ENCODE measurements around the gene TNFRSF19.
"Not testable (repeated sequence)": the region's sequence is repeated elsewhere in the genome, so short reads cannot be mapped to it uniquely, and the experiment has no call there.

Gene TNFRSF19

GRCh38 chr13:23671897-23672296, 101.7 kb downstream of the TNFRSF19 start:
- FAIRE-seq (no peak), DNase-seq (ENCODE audit: insufficient read length, low spot score) (no peak)
- TF ChIP-seq PAX5 (IDR thresholded peaks at IDR 0.05; ENCODE audit: insufficient read depth, low read length, severe bottlenecking) (no peak), POLR2A (IDR thresholded peaks at IDR 0.05; ENCODE audit: low read depth, low read length) (no peak), SPI1 (IDR thresholded peaks at IDR 0.05; ENCODE audit: low read depth, low read length) (no peak), TAF1 (IDR thresholded peaks at IDR 0.05; ENCODE audit: low read depth, low read length) (no peak), POLR2AphosphoS5 (IDR thresholded peaks at IDR 0.05; ENCODE audit: low read depth, low read length) (no peak), POU2F2 (IDR thresholded peaks at IDR 0.05; ENCODE audit: low read depth, low read length) (no peak)

DNA sequence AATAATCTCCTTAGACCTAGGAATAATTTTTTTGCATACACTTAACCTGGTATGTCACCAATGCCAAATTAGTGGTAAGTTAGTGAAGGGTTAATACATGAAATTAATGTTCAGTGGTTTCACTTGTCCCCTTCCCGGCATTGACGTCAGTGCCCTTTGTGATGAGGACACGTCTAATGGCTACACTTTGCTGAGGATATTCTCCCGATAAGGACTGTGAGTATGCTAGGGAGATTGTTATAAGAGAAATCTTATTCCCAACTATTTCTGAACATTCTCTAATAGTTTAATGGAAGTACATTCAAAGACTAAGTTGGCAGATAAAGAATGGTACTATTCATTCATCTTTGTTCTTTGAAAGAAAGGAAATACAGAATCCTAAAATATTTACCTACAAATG, 102.4 kb downstream of the TNFRSF19 start:
- DNase-seq (ENCODE audit: insufficient read length, low spot score) (no peak), FAIRE-seq (no peak)
- TF ChIP-seq PAX5 (IDR thresholded peaks at IDR 0.05; ENCODE audit: insufficient read depth, low read length, severe bottlenecking) (no peak), POLR2A (IDR thresholded peaks at IDR 0.05; ENCODE audit: low read depth, low read length) (no peak), POU2F2 (IDR thresholded peaks at IDR 0.05; ENCODE audit: low read depth, low read length) (no peak), TAF1 (IDR thresholded peaks at IDR 0.05; ENCODE audit: low read depth, low read length) (no peak)

- FAIRE-seq (no peak), DNase-seq (ENCODE audit: insufficient read length, low spot score) (no peak)
- TF ChIP-seq POU2F2 (IDR thresholded peaks at IDR 0.05; ENCODE audit: low read depth, low read length) (no peak), SPI1 (IDR thresholded peaks at IDR 0.05; ENCODE audit: low read depth, low read length) (no peak), PAX5 (IDR thresholded peaks at IDR 0.05; ENCODE audit: insufficient read depth, low read length, severe bottlenecking) (no peak)
These were observed 103.1 kb downstream of the TNFRSF19 start for GRCh38 chr13:23673354-23673753.

DNA sequence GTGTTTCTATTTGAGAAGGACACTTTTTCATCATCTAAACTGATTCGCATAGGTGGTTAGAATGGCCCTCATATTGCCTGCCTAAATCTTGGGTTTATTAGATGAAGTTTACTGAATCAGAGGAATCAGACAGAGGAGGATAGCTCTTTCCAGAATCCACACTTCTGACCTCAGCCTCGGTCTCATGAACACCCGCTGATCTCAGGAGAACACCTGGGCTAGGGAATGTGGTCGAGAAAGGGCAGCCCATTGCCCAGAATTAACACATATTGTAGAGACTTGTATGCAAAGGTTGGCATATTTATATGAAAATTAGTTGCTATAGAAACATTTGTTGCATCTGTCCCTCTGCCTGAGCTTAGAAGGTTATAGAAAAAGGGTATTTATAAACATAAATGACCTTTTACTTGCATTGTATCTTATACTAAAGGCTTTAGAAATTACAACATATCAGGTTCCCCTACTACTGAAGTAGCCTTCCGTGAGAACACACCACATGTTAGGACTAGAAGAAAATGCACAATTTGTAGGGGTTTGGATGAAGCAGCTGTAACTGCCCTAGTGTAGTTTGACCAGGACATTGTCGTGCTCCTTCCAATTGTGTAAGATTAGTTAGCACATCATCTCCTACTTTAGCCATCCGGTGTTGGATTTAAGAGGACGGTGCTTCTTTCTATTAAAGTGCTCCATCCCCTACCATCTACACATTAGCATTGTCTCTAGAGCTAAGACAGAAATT, 103.8 kb downstream of the TNFRSF19 start:
- DNase-seq (ENCODE audit: insufficient read length, low spot score) (no peak), FAIRE-seq (no peak)
- TF ChIP-seq TAF1 (IDR thresholded peaks at IDR 0.05; ENCODE audit: low read depth, low read length) (no peak), POLR2A (IDR thresholded peaks at IDR 0.05; ENCODE audit: low read depth, low read length) (no peak), POU2F2 (IDR thresholded peaks at IDR 0.05; ENCODE audit: low read depth, low read length) (no peak), POLR2AphosphoS5 (IDR thresholded peaks at IDR 0.05; ENCODE audit: low read depth, low read length) (no peak), PAX5 (IDR thresholded peaks at IDR 0.05; ENCODE audit: insufficient read depth, low read length, severe bottlenecking) (no peak), SPI1 (IDR thresholded peaks at IDR 0.05; ENCODE audit: low read depth, low read length) (no peak)

DNA sequence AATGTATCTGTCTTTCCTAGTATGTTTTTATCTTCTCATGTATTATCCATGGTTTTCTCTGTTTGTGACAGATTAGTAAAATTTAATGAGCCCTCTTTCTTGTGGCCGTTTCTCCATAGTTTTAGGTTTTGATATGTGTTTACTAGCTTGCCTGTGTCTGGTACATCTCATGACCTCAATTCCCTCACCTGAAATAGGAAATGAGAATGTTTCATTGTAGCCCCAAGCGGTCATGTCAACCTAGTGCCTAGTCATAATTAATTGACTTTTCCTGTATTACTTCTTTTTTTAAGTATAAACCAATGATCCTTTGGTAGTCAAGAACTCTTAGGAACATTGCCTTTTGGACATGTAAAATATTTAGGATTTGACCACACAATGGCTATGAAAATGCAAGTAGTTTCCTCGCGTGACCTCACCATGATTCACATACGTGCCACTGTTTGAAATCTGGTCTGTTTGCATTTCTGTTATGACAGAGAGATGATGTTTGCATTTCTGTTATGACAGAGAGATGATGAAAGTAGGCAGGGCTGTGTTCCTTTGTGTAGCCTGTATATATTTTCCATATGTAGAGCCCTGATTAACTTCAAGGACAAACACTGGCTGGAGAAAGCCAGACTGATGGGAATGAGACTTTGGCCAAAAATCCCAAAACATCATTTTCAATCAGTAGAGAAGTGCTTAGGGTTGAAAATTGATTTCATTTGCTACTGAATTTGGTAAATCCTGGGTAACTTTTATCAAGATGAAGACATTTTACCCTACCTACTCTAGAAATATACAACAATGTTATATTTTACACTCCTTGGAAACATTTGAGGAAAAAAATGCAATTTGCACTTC, 104.8 kb downstream of the TNFRSF19 start:
- TF ChIP-seq SPI1 (IDR thresholded peaks at IDR 0.05; ENCODE audit: low read depth, low read length) (no peak), POU2F2 (IDR thresholded peaks at IDR 0.05; ENCODE audit: low read depth, low read length) (no peak), TAF1 (IDR thresholded peaks at IDR 0.05; ENCODE audit: low read depth, low read length) (no peak), POLR2AphosphoS5 (IDR thresholded peaks at IDR 0.05; ENCODE audit: low read depth, low read length) (no peak), PAX5 (IDR thresholded peaks at IDR 0.05; ENCODE audit: insufficient read depth, low read length, severe bottlenecking) (no peak), POLR2A (IDR thresholded peaks at IDR 0.05; ENCODE audit: low read depth, low read length) (no peak)
- FAIRE-seq = no peak
- no peak for DNase-seq (ENCODE audit: insufficient read length, low spot score)

DNA sequence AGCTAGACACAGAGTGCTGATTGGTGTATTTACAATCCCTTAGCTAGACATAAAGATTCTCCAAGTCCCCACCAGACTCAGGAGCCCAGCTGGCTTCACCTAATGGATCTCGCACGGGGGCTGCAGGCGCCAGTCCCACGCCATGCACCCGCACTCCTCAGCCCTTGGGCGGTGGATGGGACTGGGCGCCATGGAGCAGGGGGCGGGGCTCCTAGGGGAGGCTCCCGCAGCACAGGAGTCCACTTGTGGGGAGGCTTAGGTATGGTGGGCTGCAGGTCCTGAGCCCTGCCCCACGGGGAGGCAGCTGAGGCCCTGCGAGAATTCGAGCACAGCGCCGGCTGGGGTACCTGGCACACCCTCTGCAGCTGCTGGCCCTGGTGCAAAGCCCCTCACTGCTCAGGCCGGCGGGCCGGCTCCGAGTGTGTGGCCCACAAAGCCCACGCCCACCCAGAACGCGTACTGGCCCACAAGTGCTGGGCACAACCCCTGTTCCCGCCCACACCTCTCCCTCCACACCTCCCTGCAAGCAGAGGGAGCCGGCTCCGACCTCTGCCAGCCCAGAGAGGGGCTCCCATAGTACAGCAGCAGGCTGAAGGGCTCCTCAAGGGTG, 107.6 kb downstream of the TNFRSF19 start:
- DNase-seq (ENCODE audit: insufficient read length, low spot score); FAIRE-seq: not testable (repeated sequence)

DNA sequence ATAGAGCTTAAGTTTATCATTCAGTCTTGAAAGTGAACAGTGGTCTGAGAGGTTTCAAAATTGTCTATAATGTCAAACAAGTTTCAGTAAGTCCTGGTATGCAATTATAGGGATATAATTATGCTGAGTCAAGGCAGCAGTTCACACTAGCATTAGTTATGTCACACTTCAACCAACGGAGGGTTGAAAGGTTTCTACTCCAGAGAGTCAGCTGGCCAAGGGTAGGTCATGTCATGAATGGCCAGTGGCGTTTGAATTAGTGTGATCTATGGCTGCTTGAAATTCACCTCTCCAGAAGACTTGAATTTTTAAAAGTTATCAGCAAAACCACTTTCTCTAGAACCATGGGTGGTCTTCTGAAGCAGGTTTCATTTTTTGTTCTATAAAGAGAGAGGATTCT, 108.6 kb downstream of the TNFRSF19 start:
- no peak for DNase-seq (ENCODE audit: insufficient read length, low spot score)
- TF ChIP-seq POLR2AphosphoS5 (IDR thresholded peaks at IDR 0.05; ENCODE audit: low read depth, low read length) (no peak), POU2F2 (IDR thresholded peaks at IDR 0.05; ENCODE audit: low read depth, low read length) (no peak), TAF1 (IDR thresholded peaks at IDR 0.05; ENCODE audit: low read depth, low read length) (no peak), SPI1 (IDR thresholded peaks at IDR 0.05; ENCODE audit: low read depth, low read length) (no peak), POLR2A (IDR thresholded peaks at IDR 0.05; ENCODE audit: low read depth, low read length) (no peak), PAX5 (IDR thresholded peaks at IDR 0.05; ENCODE audit: insufficient read depth, low read length, severe bottlenecking) (no peak)
- FAIRE-seq = no peak

DNA sequence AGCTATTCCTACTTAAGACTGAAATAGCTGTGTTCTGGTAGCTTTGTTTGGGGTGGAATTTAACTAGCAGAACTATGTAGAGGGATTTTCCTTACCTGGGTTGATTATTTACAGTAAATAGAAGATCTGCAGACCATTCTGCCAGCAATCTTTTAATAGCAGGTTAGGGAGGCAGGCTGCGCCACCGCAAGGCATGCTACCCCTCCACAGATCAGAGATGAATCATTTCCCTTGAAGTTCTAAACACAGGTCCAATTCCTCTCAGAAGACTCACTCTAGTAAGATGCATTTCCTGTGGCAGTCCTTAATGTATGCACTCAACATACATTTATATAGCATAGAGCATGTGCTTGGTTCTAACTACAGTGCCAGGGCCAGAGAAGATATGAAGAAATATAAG, 109.0 kb downstream of the TNFRSF19 start:
- TF ChIP-seq SPI1 (IDR thresholded peaks at IDR 0.05; ENCODE audit: low read depth, low read length) (no peak), TAF1 (IDR thresholded peaks at IDR 0.05; ENCODE audit: low read depth, low read length) (no peak), POLR2AphosphoS5 (IDR thresholded peaks at IDR 0.05; ENCODE audit: low read depth, low read length) (no peak), PAX5 (IDR thresholded peaks at IDR 0.05; ENCODE audit: insufficient read depth, low read length, severe bottlenecking) (no peak), POLR2A (IDR thresholded peaks at IDR 0.05; ENCODE audit: low read depth, low read length) (no peak), POU2F2 (IDR thresholded peaks at IDR 0.05; ENCODE audit: low read depth, low read length) (no peak)
- DNase-seq (ENCODE audit: insufficient read length, low spot score) = no peak
- FAIRE-seq = no peak

DNA sequence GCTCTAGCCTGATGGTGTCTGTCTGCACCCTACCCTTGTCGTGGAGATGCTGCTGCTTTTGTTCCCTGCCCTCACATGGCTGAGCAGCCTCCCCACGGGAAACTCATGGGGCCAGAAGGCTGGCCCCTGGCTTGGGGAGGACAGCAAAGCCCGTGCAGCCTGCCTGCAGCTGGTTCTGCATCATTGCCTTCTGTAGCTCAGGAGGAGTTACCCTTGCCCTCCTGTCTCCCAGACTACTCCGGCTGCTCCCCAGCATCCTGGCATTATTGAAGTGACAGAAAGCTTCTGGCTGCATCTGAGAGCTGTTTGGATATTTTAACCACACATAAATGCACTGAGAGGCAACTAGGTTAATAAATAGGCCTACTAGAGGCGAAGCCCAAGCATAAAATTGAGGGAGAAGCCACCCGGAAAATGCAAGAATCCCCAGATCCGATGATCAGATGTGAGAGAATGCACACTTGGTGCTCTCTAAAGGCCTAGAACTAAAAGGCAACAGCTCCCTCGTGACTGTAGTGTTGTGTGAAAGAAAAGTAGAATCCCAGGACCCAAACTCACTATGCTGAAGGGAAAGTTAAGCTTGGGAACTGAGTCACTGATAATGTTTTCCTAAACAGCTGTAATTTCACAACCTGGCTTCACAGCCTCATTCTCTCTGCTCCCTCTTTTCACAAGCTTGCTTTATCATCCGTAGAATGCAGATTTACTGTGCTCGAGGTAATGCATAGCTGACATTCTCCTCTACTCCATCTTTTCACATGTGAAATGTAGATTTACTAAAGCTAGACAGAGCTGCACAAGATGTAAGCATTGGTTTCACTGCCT, 110.8 kb downstream of the TNFRSF19 start:
- DNase-seq (ENCODE audit: insufficient read length, low spot score) (no peak), FAIRE-seq (no peak)
- TF ChIP-seq POLR2AphosphoS5 (IDR thresholded peaks at IDR 0.05; ENCODE audit: low read depth, low read length) = no peak
- no peak for TF ChIP-seq TAF1 (IDR thresholded peaks at IDR 0.05; ENCODE audit: low read depth, low read length)
- no peak for TF ChIP-seq PAX5 (IDR thresholded peaks at IDR 0.05; ENCODE audit: insufficient read depth, low read length, severe bottlenecking)
- TF ChIP-seq POLR2A (IDR thresholded peaks at IDR 0.05; ENCODE audit: low read depth, low read length) = no peak
- TF ChIP-seq SPI1 (IDR thresholded peaks at IDR 0.05; ENCODE audit: low read depth, low read length) = no peak
- no peak for TF ChIP-seq POU2F2 (IDR thresholded peaks at IDR 0.05; ENCODE audit: low read depth, low read length)
